Frontal cortex (tissue), 4 donors: Measurements from ENCODE around the gene TPPP2. TPM values are rescaled to one million over a fixed set of nuclear protein-coding genes. Genes with fewer than 3 reads are reported as not detected.
A peak's percentile ranks its signal among the peaks of the same experiment; 100 is the strongest.
"Not testable (repeated sequence)": the region's sequence is repeated elsewhere in the genome, so short reads cannot be mapped to it uniquely, and the experiment has no call there.

Source experiments
- DNase-seq, 2 donors: peaks; one replicate each; pipeline ENCODE4 v3.0.0; 2012; ENCODE audit warnings: low spot score in 2 of 2
- FAIRE-seq: peaks from 2 replicates; lab custom pipeline; 2012; peaks lifted over from hg19 to GRCh38; lab: Jason Lieb, UNC
- total RNA-seq: library from RNA; depleted of rRNA; stranded (reverse); fragments of >200 nt; gene quantifications from one replicate; pipeline ENCODE4 v1.2.3, GENCODE V29; 2014
- donor health status: control.
- donor health status: control.
- donor health status: control.

Gene TPPP2
- total RNA-seq: not detected

GRCh38 chr14:21029917-21030316, at the start of gene TPPP2:
TPPP2 (plus strand) TSS chr14:21030217; CDS start chr14:21030582, 365 bp downstream.
- no peak for FAIRE-seq
- DNase-seq: no peak

- FAIRE-seq (no peak), DNase-seq (no peak)
These were observed 49.1 kb upstream of the TPPP2 start for GRCh38 chr14:20980906-20981305.

GRCh38 chr14:20982646-20983369, 47.2 kb upstream of the TPPP2 start:
- FAIRE-seq (no peak), DNase-seq (no peak)

GRCh38 chr14:20985650-20986049, 44.4 kb upstream of the TPPP2 start:
- DNase-seq, FAIRE-seq: not testable (repeated sequence)

GRCh38 chr14:20986811-20987210, 43.2 kb upstream of the TPPP2 start:
- DNase-seq (no peak), FAIRE-seq (no peak)

- FAIRE-seq: no peak
- DNase-seq: no peak
These were observed 41.1 kb upstream of the TPPP2 start for GRCh38 chr14:20988717-20989470.

- FAIRE-seq (no peak), DNase-seq (no peak)
These were observed 40.6 kb upstream of the TPPP2 start for GRCh38 chr14:20989471-20989786.

- no peak for FAIRE-seq
- DNase-seq: peak; percentile 71 to 87
These were observed 40.0 kb upstream of the TPPP2 start, which contains the start of gene METTL17 for GRCh38 chr14:20989787-20990600. METTL17 (plus strand) TSS chr14:20989980; CDS start chr14:20990003, 23 bp downstream.

- DNase-seq (no peak), FAIRE-seq (no peak)
These were observed 33.5 kb upstream of the TPPP2 start for GRCh38 chr14:20996521-20996920.

- FAIRE-seq: no peak
These were observed 32.9 kb upstream of the TPPP2 start for GRCh38 chr14:20997115-20997514.

GRCh38 chr14:20997564-20997963, 32.5 kb upstream of the TPPP2 start:
- FAIRE-seq (no peak), DNase-seq (no peak)

More at GRCh38 chr14:20997115-20997514, 32.9 kb upstream of the TPPP2 start:
- DNase-seq: no peak

GRCh38 chr14:20998139-20998538, 31.9 kb upstream of the TPPP2 start:
- DNase-seq (no peak), FAIRE-seq (no peak)

GRCh38 chr14:20998674-20999366, 31.2 kb upstream of the TPPP2 start, which contains the start of gene SLC39A2:
SLC39A2 (plus strand) TSS chr14:20999293; CDS start chr14:20999447, 154 bp downstream.
- FAIRE-seq (no peak), DNase-seq (no peak)

- FAIRE-seq (no peak), DNase-seq (no peak)
These were observed 30.4 kb upstream of the TPPP2 start for GRCh38 chr14:20999591-20999990.

GRCh38 chr14:21001218-21001617, 28.8 kb upstream of the TPPP2 start:
- no peak for DNase-seq
- no peak for FAIRE-seq

GRCh38 chr14:21003788-21004346, 26.1 kb upstream of the TPPP2 start:
- DNase-seq (no peak), FAIRE-seq (no peak)

- not testable (repeated sequence) for DNase-seq, FAIRE-seq
These were observed 20.3 kb upstream of the TPPP2 start for GRCh38 chr14:21009721-21010120.

- DNase-seq: no peak
- FAIRE-seq: no peak
These were observed 18.9 kb upstream of the TPPP2 start for GRCh38 chr14:21011136-21011535.

- DNase-seq (peak; percentile 62 to 71), FAIRE-seq (peak; percentile 83)
These were observed 15.2 kb upstream of the TPPP2 start for GRCh38 chr14:21014761-21015190.
